ENCODE data around the gene YARS1.

Gene YARS1

GRCh38 chr1:32727876-32728275, 89.3 kb downstream of the YARS1 start:
- no peaks in the 10 kb centered on the region for H3K27me3 ChIP-seq (ENCODE audit: insufficient read depth, low read length, poor library complexity, severe bottlenecking)
- no peaks in the 10 kb centered on the region for H3K9me3 ChIP-seq (ENCODE audit: insufficient read depth, low read depth, low read length)
- H2AFZ ChIP-seq (ENCODE audit: low read length), result no peak overlapping the region
- H3K4me1 ChIP-seq (ENCODE audit: insufficient read depth, low read length, poor library complexity, severe bottlenecking), result peaks cover 14% of the 10 kb centered on the region
- H3K4me3 ChIP-seq (ENCODE audit: low read length, poor library complexity, severe bottlenecking), result no peak overlapping the region
- TF ChIP-seq EZH2phosphoT487 (IDR thresholded peaks at IDR 0.05; ENCODE audit: borderline replicate concordance) (no peak), CTCF (conservative IDR thresholded peaks at IDR 0.05; ENCODE audit: low read length) (no peak)
- no peak overlapping the region for H3K4me2 ChIP-seq (ENCODE audit: low read depth, low read length, poor library complexity, severe bottlenecking)
- no peaks in the 10 kb centered on the region for H4K20me1 ChIP-seq (ENCODE audit: insufficient read depth, low read length, poor library complexity, severe bottlenecking)
- no peaks in the 10 kb centered on the region for H3K36me3 ChIP-seq (ENCODE audit: insufficient read depth, low read length)
- no peaks in the 10 kb centered on the region for H3K79me2 ChIP-seq (ENCODE audit: insufficient read depth, low read length)
- H3K9me2 ChIP-seq (replicated peaks; ENCODE audit: low read depth, low read length), result no peaks in the 10 kb centered on the region
- H3F3A ChIP-seq (ENCODE audit: low read depth), result no peaks in the 10 kb centered on the region
- H3K9ac ChIP-seq (ENCODE audit: low read depth, low read length, poor library complexity, severe bottlenecking), result no peak overlapping the region

GRCh38 chr1:32725615-32725982, 91.6 kb downstream of the YARS1 start:
- TF ChIP-seq CTCF (conservative IDR thresholded peaks at IDR 0.05; ENCODE audit: low read length) (no peak), EZH2phosphoT487 (IDR thresholded peaks at IDR 0.05; ENCODE audit: borderline replicate concordance) (no peak)
- Histone ChIP-seq H3F3A (ENCODE audit: low read depth) (no peaks in the 10 kb centered on the region), H3K9ac (ENCODE audit: low read depth, low read length, poor library complexity, severe bottlenecking) (no peak overlapping the region), H3K36me3 (ENCODE audit: insufficient read depth, low read length) (no peaks in the 10 kb centered on the region), H3K9me2 (replicated peaks; ENCODE audit: low read depth, low read length) (no peaks in the 10 kb centered on the region), H2AFZ (ENCODE audit: low read length) (no peak overlapping the region), H3K27me3 (ENCODE audit: insufficient read depth, low read length, poor library complexity, severe bottlenecking) (no peaks in the 10 kb centered on the region), H3K9me3 (ENCODE audit: insufficient read depth, low read depth, low read length) (no peaks in the 10 kb centered on the region), H3K4me3 (ENCODE audit: low read length, poor library complexity, severe bottlenecking) (no peak overlapping the region), H3K4me2 (ENCODE audit: low read depth, low read length, poor library complexity, severe bottlenecking) (peak overlapping the region; percentile 52), H3K4me1 (ENCODE audit: insufficient read depth, low read length, poor library complexity, severe bottlenecking) (peaks cover 14% of the 10 kb centered on the region), H4K20me1 (ENCODE audit: insufficient read depth, low read length, poor library complexity, severe bottlenecking) (no peaks in the 10 kb centered on the region), H3K79me2 (ENCODE audit: insufficient read depth, low read length) (no peaks in the 10 kb centered on the region)
